B cell (primary cell): ENCODE measurements around the gene ARHGAP25. TPM values are rescaled to one million over a fixed set of nuclear protein-coding genes. Genes with fewer than 3 reads are reported as not detected.

Experiments used
- ATAC-seq: fragments of 200-7000 bp; cut with Tn5 transposase; one replicate; pipeline ENCODE4 v1.10.0; 2021; ENCODE audit warnings: low read depth, mild to moderate bottlenecking, moderate number of reproducible peaks, moderate library complexity
- CTCF ChIA-PET: fragments of 350-600 bp; sonication (Branson Sonifier 250); formaldehyde crosslinking; loops from one replicate; lab custom pipeline; 2021; ENCODE audit warnings: antibody characterized with exemption, inconsistent platforms; lab: Charles Lee
- POLR2A ChIA-PET: fragments of 350-600 bp; sonication (Branson Sonifier 250); formaldehyde crosslinking; loops from one replicate; lab custom pipeline; 2021; ENCODE audit warnings: antibody characterized with exemption; lab: Charles Lee
- DNase-seq: peaks from one replicate; pipeline ENCODE4 v3.0.0; 2013
- H2AFZ ChIP-seq: 2 replicates; pipeline ENCODE4 v1.6.1; 2012; ENCODE audit warnings: mild to moderate bottlenecking, low read depth, low read length; ENCODE audit not compliant: insufficient read depth, poor library complexity, severe bottlenecking
- H3K27ac ChIP-seq, 2 donors: 1 replicate in 1 of 2; 2 replicates in 1 of 2; pipeline ENCODE4 v1.5.1; 2012 to 2013; ENCODE audit warnings: low read length in 2 of 2, mild to moderate bottlenecking in 2 of 2, moderate library complexity in 1 of 2
- H3K27me3 ChIP-seq, 4 experiments: fragments of 200-600 bp in 1 of 4; sonication (generic) in 1 of 4; replicated peaks in 1 of 4; 1 replicate in 2 of 4; 2 replicates in 2 of 4; pipeline versions ENCODE4 v1.6.1 to v1.7.0; 2013 to 2016; ENCODE audit warnings: low read length in 3 of 4, mild to moderate bottlenecking in 2 of 4, mixed read lengths in 1 of 4, moderate library complexity in 1 of 4; ENCODE audit not compliant: insufficient read depth in 4 of 4, control insufficient read depth in 3 of 4; ENCODE audit errors: control extremely low read depth in 1 of 4
- H3K36me3 ChIP-seq, 2 experiments: replicated peaks in 1 of 2; 1 replicate in 1 of 2; 2 replicates in 1 of 2; pipeline versions ENCODE4 v1.6.1 to v1.7.1; 2013; ENCODE audit warnings: low read length in 1 of 2; ENCODE audit not compliant: insufficient read depth in 2 of 2, control insufficient read depth in 1 of 2; ENCODE audit errors: control extremely low read depth in 1 of 2, extremely low read depth in 1 of 2
- H3K4me1 ChIP-seq, 2 donors: fragments of 200-600 bp in 1 of 2; sonication (generic) in 1 of 2; 1 replicate in 1 of 2; 2 replicates in 1 of 2; pipeline versions ENCODE4 v1.5.1 to v1.6.1; 2013 to 2017; ENCODE audit warnings: low read length in 2 of 2; ENCODE audit not compliant: control insufficient read depth in 2 of 2, insufficient read depth in 2 of 2
- H3K4me2 ChIP-seq: replicated peaks from 2 replicates; pipeline ENCODE3; 2012; ENCODE audit warnings: mild to moderate bottlenecking, low read depth, low read length; ENCODE audit not compliant: poor library complexity, severe bottlenecking
- H3K4me3 ChIP-seq, 5 experiments: fragments of 200-600 bp in 1 of 5; sonication (generic) in 1 of 5; 1 replicate in 3 of 5; 2 replicates in 2 of 5; pipeline versions ENCODE4 v1.5.1 to v1.7.0; 2011 to 2016; ENCODE audit warnings: low read length in 4 of 5, mild to moderate bottlenecking in 4 of 5, low read depth in 2 of 5, control low read depth in 1 of 5, moderate library complexity in 1 of 5; ENCODE audit not compliant: insufficient read depth in 1 of 5; ENCODE audit errors: control extremely low read depth in 1 of 5, extremely low read depth in 1 of 5
- H3K79me2 ChIP-seq: fragments of 200-600 bp; sonication (generic); one replicate; pipeline ENCODE4 v1.6.0; 2016; ENCODE audit warnings: low read length; ENCODE audit not compliant: control insufficient read depth, insufficient read depth
- H3K9ac ChIP-seq: fragments of 200-600 bp; sonication (generic); 2 replicates; pipeline ENCODE4 v1.6.1; 2017; ENCODE audit warnings: mild to moderate bottlenecking, low read length, moderate library complexity
- H3K9me3 ChIP-seq, 3 donors: one replicate each; pipeline versions ENCODE4 v1.6.1 to v1.7.1; 2013; ENCODE audit warnings: low read length in 2 of 3; ENCODE audit not compliant: control insufficient read depth in 2 of 3, insufficient read depth in 1 of 3; ENCODE audit errors: control extremely low read depth in 1 of 3
- H4K20me1 ChIP-seq: 2 replicates; pipeline ENCODE4 v1.6.0; 2012; ENCODE audit warnings: mild to moderate bottlenecking, low read length; ENCODE audit not compliant: insufficient read depth, control insufficient read depth, poor library complexity, severe bottlenecking
- H3K27ac Mint-ChIP-seq: one replicate; pipeline ENCODE4 v1.8.0; 2021; ENCODE audit warnings: mixed read lengths
- H3K27me3 Mint-ChIP-seq: one replicate; pipeline ENCODE4 v1.8.0; 2021; ENCODE audit warnings: mixed read lengths
- H3K4me1 Mint-ChIP-seq: one replicate; pipeline ENCODE4 v1.8.0; 2021; ENCODE audit warnings: mixed read lengths
- H3K4me3 Mint-ChIP-seq: one replicate; pipeline ENCODE4 v1.8.0; 2021; ENCODE audit warnings: mixed read lengths
- H3K9me3 Mint-ChIP-seq: one replicate; pipeline ENCODE4 v1.8.0; 2022; ENCODE audit warnings: mixed read lengths; ENCODE audit not compliant: insufficient read depth
- CTCF ChIP-seq: fragments of 200-600 bp; IDR thresholded peaks from one replicate; pipeline ENCODE4 v1.8.0; 2022; ENCODE audit warnings: antibody characterized with exemption, mild to moderate bottlenecking
- EZH2 ChIP-seq: IDR thresholded peaks from 2 replicates; pipeline ENCODE4 v1.6.1; 2012; ENCODE audit warnings: borderline replicate concordance, low read depth, mild to moderate bottlenecking, moderate library complexity, low read length; ENCODE audit not compliant: insufficient read depth, poor library complexity, severe bottlenecking
- WGBS: methylation state at CpG from one replicate; pipeline ENCODE4 v1.1.5; 2013; ENCODE audit warnings: missing lambda C conversion rate; ENCODE audit not compliant: insufficient coverage; 5-methylcytosine and 5-hydroxymethylcytosine counted together
- intact Hi-C: fragments of 100-400 bp; cut with micrococcal nuclease; formaldehyde crosslinking; loops from one replicate; pipeline ENCODE4 v1.10.0; 2022
- polyA plus RNA-seq: library from polyadenylated mRNA; depleted of rRNA; stranded (reverse); fragments of >200 nt; gene quantifications from 2 replicates; pipeline ENCODE4 v1.2.3, GENCODE V29; 2012
- total RNA-seq, 2 donors: library from RNA; stranded (reverse); fragments of 120-200 nt in 1 of 2; gene quantifications; 1 replicate in 1 of 2; 2 replicates in 1 of 2; pipeline versions ENCODE4 v1.2.3 to v1.2.4, GENCODE V29; 2013 to 2022

Gene ARHGAP25
- total and polyA plus RNA-seq, 2 donors (not counting 1 experiment from before 2014, with no cell fraction given) = 97.9 to 207 TPM

GRCh38 chr2:68796295-68796905 is 61.8 kb downstream of the ARHGAP25 start:
- H3K9me3 Mint-ChIP-seq = peaks cover 2% of the 10 kb centered on the region
- no peaks in the 10 kb centered on the region for H3K9me3 ChIP-seq
- H2AFZ ChIP-seq = no peak overlapping the region
- TF ChIP-seq CTCF (no peak), EZH2 (no peak)
- peak overlapping the region; percentile 79 for H3K4me3 Mint-ChIP-seq
- H3K27ac Mint-ChIP-seq = peak overlapping the region; percentile 94
- peaks cover 2 to 86% of the 10 kb centered on the region in 2 experiments for H3K36me3 ChIP-seq
- H3K4me1 Mint-ChIP-seq = peaks cover 91% of the 10 kb centered on the region
- peaks cover 63 to 68% of the 10 kb centered on the region in 2 donors for H3K4me1 ChIP-seq
- peak overlapping the region in 3 of 5 experiments; percentile 0 to 45 (median 1) for H3K4me3 ChIP-seq
- H3K4me2 ChIP-seq = peak overlapping the region; percentile 66
- H3K27me3 Mint-ChIP-seq = no peaks in the 10 kb centered on the region
- H4K20me1 ChIP-seq = peaks cover 22% of the 10 kb centered on the region
- intact Hi-C loops = no loop called here
- CTCF ChIA-PET = interaction anchor here (0.6 to 3.4 kb wide), 7 partner anchors 20 to 333 kb away, joined by 3 to 17 read pairs (median 5); no protein-coding TSS in a partner anchor
- DNase-seq = peak; percentile 71
- WGBS = 79% methylated on average over 2 of the region's 3 CpGs
- H3K27ac ChIP-seq = peak overlapping the region; percentile 67 to 96
- peaks cover 98% of the 10 kb centered on the region for H3K79me2 ChIP-seq
- no peaks in the 10 kb centered on the region for H3K27me3 ChIP-seq
- ATAC-seq = peak; percentile 59
- peak overlapping the region; percentile 15 for H3K9ac ChIP-seq
- POLR2A ChIA-PET = no interaction called here

- POLR2A ChIA-PET = interaction anchor here (0.8 kb wide), 1 partner anchor 1305 kb away, joined by 3 read pairs; no protein-coding TSS in a partner anchor
- Histone ChIP-seq H3K27me3 (no peaks in the 10 kb centered on the region), H3K79me2 (peaks cover 95% of the 10 kb centered on the region), H3K36me3 (peaks cover 4 to 83% of the 10 kb centered on the region in 2 experiments), H3K27ac (peak overlapping the region in 1 of 2 donors; percentile 60), H3K4me3 (no peak overlapping the region), H3K9ac (no peak overlapping the region), H4K20me1 (peaks cover 26% of the 10 kb centered on the region), H3K9me3 (no peaks in the 10 kb centered on the region), H2AFZ (no peak overlapping the region), H3K4me2 (no peak overlapping the region), H3K4me1 (peaks cover 41 to 50% of the 10 kb centered on the region in 2 donors)
- Mint-ChIP-seq H3K27ac (peak overlapping the region; percentile 94), H3K9me3 (peaks cover 2% of the 10 kb centered on the region), H3K27me3 (no peaks in the 10 kb centered on the region), H3K4me3 (no peak overlapping the region), H3K4me1 (peaks cover 75% of the 10 kb centered on the region)
- no peak for DNase-seq
- ATAC-seq = no peak
- CTCF ChIA-PET = interaction anchor here (0.7 to 3.4 kb wide), 9 partner anchors 11 to 109 kb away, joined by 3 to 17 read pairs (median 5); no protein-coding TSS in a partner anchor
- no peak for TF ChIP-seq EZH2
- TF ChIP-seq CTCF = no peak
- intact Hi-C loops = no loop called here
Measured at GRCh38 chr2:68798569-68798968, 64.0 kb downstream of the ARHGAP25 start.
